ENCODE measurements around the gene NPM1.

Gene NPM1

GRCh38 chr5:171433982-171434676 is 46.5 kb downstream of the NPM1 start:
- DNase-seq (ENCODE audit: low read depth, low spot score), result no peak
- H3K4me3 ChIP-seq (ENCODE audit: low read depth, low read length), result no peak overlapping the region
- no peak for TF ChIP-seq CTCF (IDR thresholded peaks at IDR 0.05; ENCODE audit: low read depth, low read length)
- in situ Hi-C loops (cut with HindIII; ENCODE audit: low sequenced_read_pairs), result no loop called here

- no peak overlapping the region for H3K4me3 ChIP-seq (ENCODE audit: low read depth, low read length)
- TF ChIP-seq CTCF (IDR thresholded peaks at IDR 0.05; ENCODE audit: low read depth, low read length), result no peak
- DNase-seq (ENCODE audit: low read depth, low spot score), result no peak
- in situ Hi-C loops (cut with HindIII; ENCODE audit: low sequenced_read_pairs), result no loop called here
These were observed 47.2 kb downstream of the NPM1 start for GRCh38 chr5:171434874-171435273.

- no peak for TF ChIP-seq CTCF (IDR thresholded peaks at IDR 0.05; ENCODE audit: low read depth, low read length)
- in situ Hi-C loops (cut with HindIII; ENCODE audit: low sequenced_read_pairs), result no loop called here
These were observed 48.3 kb downstream of the NPM1 start for GRCh38 chr5:171435908-171436307.

GRCh38 chr5:171436804-171437285 is 49.2 kb downstream of the NPM1 start:
- no peak for DNase-seq (ENCODE audit: low read depth, low spot score)
- in situ Hi-C loops (cut with HindIII; ENCODE audit: low sequenced_read_pairs), result no loop called here
- TF ChIP-seq CTCF (IDR thresholded peaks at IDR 0.05; ENCODE audit: low read depth, low read length), result no peak
- no peak overlapping the region for H3K4me3 ChIP-seq (ENCODE audit: low read depth, low read length)

More at GRCh38 chr5:171435908-171436307, 48.3 kb downstream of the NPM1 start:
- H3K4me3 ChIP-seq (ENCODE audit: low read depth, low read length), result no peak overlapping the region
- DNase-seq (ENCODE audit: low read depth, low spot score), result no peak

GRCh38 chr5:171437286-171437821 is 49.7 kb downstream of the NPM1 start:
- in situ Hi-C loops (cut with HindIII; ENCODE audit: low sequenced_read_pairs), result no loop called here
- DNase-seq (ENCODE audit: low read depth, low spot score), result no peak
- TF ChIP-seq CTCF (IDR thresholded peaks at IDR 0.05; ENCODE audit: low read depth, low read length), result peak; percentile 10
- H3K4me3 ChIP-seq (ENCODE audit: low read depth, low read length), result no peak overlapping the region

- in situ Hi-C loops (cut with HindIII; ENCODE audit: low sequenced_read_pairs), result no loop called here
- TF ChIP-seq CTCF (IDR thresholded peaks at IDR 0.05; ENCODE audit: low read depth, low read length), result no peak
- H3K4me3 ChIP-seq (ENCODE audit: low read depth, low read length), result no peak overlapping the region
- DNase-seq (ENCODE audit: low read depth, low spot score), result no peak
These were observed 51.1 kb downstream of the NPM1 start for GRCh38 chr5:171438738-171439137.
